Activated CD8-positive, alpha-beta memory T cell treated with anti-CD3 and anti-CD28 coated beads, Interleukin-2, amount 50 U/mL, for 48 hours (primary cell): Measurements from ENCODE around the gene CRIM1.

ENCODE experiments used
- DNase-seq: peaks from one replicate; pipeline ENCODE4 v3.0.0-alpha.2; 2020

The CRIM1 gene

DNA sequence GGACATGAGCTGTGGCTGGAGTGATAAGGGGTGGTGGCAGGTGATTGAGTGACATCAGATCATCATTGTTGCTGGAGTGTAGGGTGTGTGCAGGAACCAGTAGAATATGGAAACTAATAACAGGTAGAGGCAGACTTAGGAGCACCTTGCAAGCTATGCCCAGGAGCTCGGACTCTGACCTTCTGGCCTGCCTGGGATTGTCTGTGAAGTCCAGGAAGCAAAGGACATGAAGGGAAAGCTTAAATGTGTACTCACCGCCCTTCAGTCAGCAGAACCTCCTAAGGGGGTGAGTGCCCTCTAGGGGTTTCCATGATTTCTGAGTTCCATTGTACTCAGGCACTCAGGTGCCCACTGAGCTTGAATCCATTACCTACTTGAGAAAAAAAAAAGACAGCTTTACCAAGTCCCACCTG, 104.2 kb downstream of the CRIM1 start:
- no peak for DNase-seq

DNA sequence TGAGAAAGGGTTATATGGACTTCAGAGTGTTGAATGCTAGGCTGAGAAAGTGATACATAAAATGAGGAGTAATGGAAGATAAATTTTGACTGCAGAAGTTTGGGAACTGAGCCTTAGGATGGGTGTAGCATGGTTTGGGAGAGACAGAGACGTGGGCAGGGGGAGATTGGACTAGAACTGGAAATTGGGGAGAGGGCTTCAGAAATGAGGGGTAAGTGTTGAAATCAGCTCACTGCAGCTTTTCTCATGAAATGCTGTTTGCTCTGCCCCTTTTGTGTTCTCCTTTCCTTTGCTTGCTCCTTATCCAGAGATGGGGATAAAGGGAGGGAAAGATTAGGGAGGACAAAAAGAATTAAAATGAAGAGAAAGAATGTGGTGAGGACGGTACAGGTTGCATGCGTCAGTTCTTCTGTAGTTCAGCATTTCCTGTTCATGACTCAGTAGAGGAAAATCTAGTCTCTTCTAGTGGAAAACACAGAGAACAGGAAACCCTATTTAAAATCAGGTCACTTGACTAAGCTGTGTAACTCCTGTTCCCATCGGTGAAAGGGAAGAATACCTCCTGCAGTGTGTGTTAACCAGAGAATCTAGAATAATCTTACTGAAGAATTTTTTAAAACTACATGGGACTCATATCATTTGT, 105.6 kb downstream of the CRIM1 start:
- DNase-seq: no peak

DNA sequence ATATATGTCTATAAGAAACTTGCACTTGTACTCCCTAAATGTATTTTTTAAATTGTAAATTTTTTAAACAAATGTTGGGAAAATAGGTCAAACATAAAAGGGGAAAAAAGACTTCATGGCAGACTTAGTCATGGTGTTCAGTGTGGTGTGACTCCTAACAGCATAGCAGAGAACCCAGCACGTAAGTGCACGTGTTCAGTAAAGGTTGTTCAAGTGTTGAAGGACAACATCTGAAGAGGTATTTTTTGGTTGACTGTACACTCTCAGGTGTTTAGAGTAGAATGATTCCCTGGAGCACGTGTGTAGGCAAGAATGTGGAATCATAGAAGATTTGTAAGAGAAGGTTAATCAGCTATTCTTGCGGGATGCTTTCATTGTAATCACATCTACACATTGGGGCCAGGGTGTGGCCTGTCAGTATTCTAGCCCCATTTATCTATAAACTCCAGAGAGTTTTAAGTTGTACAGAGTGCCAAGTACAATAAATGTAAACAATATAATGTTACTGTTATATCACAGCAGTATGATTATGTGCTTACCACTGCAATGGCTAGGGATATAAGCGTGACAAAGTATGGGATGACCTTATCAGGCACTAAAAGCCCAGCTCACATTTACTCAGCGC, 106.8 kb downstream of the CRIM1 start:
- DNase-seq: no peak

DNA sequence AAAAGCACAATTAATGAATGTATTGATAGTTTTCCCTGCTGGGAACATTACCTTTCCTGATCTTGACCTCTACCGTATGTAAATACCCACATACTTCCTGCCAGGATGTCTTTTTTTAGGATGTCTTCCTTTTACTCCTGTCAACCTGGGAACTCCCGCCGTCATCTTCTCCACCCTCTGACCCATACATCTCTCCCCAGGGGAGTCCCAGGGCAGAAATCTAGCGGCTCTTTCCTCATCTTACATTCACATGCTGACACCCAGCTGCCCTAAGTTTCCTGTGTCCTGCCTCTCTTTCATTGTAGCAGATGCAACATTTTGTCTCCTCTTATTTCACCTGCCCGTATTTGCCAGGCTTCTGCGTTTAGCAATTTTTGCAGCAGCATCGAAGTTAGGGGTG, 107.8 kb downstream of the CRIM1 start:
- no peak for DNase-seq

DNA sequence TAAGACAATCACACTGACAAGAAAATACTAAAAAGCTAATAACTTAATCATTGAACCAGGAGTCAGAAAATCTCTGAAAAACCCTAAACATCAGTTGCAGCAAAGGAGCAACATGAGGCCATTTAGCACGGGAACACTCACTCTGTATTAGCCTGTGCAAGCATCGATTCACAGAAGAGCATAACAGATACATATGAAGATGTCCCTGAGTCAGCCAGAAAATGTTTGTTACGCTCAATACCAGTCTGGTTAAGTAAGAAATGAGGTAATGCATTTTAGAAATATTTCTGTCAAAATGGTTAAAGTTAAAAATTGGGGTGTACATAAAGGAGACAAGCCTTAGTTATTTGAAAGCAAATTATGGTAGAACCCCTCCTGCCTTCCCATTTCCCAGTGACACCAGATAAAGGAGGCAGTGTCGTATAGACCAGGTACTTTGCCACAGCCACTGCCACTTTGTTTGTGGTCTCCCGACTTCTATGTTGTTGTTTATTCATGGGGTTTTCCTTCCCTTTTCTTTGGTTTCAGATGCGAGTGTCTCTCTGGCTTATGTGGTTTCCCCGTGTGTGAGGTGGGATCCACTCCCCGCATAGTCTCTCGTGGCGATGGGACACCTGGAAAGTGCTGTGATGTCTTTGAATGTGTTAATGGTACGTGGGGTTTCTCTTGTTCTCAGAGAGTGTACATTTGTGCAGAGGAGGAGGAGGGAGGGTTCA, 108.6 kb downstream of the CRIM1 start:
- DNase-seq: no peak

DNA sequence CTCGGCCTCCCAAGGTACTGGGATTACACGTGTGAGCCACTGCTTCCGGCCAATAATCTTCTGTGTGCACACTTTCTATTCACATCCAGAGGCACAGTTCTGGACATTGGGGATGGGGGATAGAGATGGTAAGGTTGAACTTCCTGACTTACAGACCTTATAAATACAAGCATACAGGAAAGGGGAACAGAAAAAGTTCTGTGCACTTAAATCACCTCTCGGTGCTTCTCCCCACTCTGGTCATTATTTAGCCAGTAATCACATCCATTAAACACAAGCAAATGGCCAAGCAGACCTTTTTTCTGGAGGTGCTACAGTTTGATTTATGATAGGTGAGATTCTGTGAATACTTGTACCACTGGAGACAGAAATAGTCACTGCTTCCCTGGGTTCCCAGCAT, 110.6 kb downstream of the CRIM1 start:
- no peak for DNase-seq

DNA sequence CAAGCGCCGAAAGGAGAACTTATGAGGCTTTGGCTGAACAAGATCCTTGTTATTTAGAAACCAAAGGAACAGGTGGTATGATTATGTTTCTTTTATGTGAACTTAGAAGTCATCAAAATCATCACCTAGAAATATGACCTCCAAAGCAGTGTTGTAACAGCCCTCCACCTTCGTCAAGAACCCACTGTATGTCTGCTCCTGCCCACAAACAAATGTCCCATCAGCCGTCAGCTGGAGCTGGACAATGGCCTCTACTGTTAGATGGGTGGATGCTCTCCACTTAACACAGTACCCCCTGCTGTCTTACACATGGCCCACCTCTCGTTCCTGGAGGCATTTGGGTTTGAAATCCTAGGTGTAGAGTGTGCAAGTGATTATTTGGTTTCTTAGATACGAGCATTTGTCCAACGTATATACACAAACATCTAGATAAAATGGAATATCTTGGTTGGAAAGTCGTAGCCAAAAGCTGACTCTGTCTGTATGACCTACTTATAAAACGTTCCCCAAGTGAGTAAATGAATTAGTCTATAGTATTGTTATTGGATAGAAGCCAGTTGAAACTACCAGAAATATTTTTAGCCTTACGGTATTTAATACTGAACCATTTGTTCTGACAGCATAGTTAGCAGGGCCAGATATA, 113.0 kb downstream of the CRIM1 start:
- no peak for DNase-seq

DNA sequence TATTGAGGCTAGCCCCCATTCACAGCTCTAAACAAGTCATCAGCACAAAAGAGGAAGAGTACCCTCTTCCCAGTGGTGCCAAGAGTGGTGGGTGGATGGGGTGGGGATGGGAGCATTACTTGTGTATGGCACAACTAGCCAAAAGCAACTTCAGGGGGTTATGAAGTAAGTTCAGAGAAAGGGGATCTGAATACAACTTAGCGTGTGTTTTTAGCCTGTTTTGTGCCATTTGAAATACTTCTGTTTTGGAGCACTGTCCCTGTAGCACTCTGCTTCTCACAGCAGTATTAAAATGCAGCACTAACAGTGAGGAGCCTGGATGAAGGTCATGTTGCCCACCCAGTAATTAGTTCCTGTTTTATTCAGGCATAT, 113.5 kb downstream of the CRIM1 start:
- DNase-seq: no peak

DNA sequence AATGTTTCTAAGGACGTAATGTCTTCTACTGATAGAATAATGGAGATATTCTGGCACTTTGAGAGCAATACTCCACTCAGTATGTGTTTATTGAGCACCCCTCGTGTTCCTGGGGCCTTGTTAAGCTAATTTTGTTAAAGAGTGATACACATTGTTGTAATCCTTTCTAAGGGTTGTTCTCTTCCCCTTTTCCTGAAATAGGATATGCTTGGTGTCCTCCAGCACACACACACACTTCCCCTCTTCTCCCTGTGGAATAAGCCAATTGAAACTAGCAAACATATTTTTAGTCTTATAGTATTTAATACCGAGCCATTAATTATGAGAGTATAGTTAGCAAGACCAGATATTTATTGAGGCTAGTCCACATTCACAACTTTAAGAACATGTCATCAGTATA, 114.1 kb downstream of the CRIM1 start:
- DNase-seq: no peak

DNA sequence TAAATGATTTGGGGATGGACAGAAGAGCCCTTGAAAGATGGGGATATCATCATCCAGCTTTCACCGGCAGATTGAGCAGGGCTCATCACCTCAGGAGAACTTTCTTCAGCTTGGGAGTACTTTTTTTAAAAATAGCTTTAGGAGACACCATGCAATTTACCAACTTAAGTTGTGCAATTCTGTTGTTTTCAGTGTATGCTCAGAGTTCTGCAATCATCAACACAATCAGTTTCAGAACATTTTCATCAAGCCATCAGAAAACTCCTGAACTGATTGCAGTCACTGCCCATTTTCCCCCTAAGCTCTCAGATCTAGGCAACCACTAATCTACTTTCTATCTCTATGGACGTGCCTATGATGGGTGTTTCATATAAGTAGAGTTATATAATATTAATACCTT, 117.7 kb downstream of the CRIM1 start:
- DNase-seq: no peak

DNA sequence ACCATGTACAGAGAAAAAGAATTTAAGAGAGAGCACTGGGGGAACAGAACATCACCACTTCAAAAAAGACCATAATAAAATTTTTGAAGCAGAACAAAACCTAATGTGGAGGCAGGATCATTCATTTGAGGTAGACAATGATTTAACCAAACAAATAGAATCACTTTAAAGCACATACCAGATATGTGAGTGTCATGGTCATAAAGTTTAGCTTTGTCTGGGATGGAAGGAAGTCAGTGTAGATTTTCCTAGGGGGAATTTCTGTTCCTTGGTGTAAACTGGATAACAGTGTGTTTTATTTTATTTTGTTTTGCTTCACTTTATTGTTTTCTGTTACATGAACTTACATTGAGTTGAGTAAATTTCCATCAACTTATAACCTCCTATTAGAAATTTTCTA, 120.8 kb downstream of the CRIM1 start:
- DNase-seq: no peak

DNA sequence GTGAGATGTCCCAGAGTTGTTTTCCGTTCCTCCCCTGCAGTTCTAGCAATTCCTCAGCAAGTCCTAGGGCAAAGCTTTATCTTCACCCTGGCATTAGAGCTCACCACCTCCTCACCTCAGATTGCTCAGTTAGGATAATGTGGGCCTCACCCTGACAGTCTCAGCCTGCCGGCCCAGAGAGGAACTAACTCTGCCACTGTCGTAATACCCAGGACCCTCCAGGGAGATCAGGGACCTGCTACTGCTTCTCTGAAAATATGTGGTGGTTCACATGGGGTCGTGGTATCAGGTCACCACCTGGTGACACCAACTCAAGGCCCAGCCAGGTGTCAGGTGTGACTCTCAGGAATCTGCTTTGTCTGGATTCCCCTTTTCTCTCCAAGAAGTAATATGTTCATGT, 121.7 kb downstream of the CRIM1 start:
- DNase-seq: no peak

DNA sequence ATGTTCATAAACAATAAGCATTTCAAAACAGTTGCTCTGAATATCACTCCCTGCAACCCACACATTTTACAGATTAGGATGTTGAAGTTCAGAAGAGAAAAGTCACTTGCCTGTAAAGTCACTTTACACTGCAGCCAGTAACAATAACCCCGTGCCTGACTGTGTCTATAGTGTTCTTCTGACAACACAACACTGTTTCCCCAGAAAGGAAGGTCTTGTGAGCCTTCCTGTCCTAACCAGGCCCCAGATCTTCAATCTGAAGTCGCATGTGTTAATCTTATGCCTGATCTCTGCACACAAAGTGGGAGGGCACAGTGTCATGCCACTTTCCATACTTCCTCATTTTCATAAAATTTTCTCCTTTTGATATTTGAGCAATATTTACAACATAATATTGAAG, 122.2 kb downstream of the CRIM1 start:
- no peak for DNase-seq

DNA sequence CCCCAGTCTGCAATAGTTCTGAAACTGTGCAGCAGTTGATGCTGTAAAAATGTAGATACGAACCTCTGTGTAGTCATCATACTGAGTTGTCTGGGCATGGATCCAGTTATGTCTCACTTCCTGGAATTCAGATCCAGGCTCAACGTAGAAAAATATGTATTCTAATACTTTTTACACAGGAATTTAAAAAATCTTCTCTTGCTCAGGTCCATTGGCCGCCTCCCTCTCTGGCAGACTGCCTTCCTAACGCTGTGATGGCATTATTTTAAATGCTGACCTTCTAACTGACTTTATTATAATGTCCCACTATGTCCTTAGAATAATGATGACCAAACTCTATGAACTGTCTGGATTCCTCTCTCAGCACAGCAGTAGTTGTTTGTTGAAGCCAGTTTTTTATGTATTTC, 122.8 kb downstream of the CRIM1 start:
- DNase-seq: no peak

DNA sequence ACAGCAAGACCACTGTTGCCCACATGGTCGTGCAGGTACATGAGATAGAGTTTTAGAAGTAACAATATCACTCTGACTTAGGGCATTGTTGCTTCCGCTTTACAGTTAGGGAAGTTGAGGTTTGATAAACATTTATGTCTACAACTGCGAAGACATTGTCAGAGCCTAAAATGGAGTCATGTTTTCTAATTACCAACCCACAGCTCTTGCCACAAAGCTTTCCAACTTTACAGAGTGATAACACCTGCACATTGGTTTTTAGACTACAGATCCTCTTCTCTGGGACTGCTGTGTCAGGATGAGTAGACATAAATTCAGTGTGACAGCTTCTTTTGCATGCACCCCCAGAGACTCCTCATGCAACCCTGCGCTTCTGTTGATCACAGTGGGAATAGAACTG, 123.4 kb downstream of the CRIM1 start:
- DNase-seq: no peak

DNA sequence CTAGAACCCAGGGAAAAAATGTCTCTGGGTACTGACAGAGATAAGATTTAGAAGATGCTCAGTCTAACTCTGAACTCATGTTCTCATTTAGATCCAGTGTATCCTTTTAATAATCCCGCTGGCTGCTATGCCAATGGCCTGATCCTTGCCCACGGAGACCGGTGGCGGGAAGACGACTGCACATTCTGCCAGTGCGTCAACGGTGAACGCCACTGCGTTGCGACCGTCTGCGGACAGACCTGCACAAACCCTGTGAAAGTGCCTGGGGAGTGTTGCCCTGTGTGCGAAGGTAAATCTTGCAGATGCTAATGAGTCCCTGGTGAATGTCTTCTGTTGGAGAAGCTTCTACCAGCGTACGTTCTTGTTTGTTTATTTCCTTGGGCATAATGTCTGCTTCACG, 123.8 kb downstream of the CRIM1 start:
- DNase-seq: no peak

DNA sequence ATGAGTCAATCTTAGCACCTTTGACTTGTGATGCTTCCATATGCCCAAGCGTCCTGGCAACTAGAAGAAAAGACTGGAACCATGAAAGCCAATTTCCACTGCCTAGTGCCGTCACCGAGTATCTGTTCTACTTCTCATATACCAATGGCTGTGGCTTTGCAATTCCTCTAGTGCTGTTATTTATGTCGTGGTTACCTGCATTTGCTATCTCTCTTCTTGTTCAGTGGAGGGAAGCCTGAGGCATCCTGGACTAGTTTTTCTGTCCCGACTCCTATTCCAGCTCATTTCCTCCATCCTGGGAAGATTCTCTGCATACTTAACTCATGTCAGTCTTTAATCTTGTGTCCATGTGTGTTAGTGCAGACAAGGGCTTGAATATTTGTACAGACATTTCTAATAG, 124.5 kb downstream of the CRIM1 start:
- no peak for DNase-seq

DNA sequence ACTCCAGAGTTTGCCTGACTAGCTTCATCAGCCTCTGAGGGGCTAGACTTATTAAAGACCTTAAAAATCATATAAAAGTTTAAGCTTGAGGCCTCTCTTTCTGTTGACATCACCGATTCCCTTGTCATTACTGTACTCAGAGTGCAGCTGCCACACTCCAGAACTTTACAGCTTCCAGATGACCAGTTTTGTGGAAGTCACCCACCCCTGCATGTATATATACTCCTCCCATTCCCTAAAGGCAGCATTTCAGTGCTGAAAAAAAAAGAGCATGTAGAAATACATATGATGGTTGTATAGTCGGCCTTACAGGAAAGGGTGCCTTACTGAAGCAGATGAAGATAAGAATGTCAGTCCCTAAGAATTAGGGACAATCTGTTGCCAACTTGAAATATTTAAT, 125.1 kb downstream of the CRIM1 start:
- no peak for DNase-seq

DNA sequence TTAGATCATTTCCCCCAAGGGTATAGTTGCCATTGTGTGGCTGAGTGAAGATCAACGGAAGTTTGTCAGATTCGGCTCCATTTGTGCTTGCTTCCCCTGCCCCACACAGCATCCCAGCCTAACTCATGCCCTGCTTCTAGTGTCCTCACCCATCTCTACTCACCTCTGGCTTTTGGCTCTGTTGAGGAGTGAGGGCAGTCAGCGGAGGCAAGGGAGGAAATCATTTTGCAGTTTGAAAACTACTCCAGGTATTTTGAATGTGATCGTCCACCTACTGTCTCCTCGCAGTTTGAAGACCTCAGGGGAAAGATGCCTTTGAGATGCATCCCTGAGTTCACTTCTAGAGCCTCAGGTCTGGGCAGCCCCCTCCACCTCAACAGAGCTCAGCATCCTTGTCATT, 126.1 kb downstream of the CRIM1 start:
- no peak for DNase-seq

DNA sequence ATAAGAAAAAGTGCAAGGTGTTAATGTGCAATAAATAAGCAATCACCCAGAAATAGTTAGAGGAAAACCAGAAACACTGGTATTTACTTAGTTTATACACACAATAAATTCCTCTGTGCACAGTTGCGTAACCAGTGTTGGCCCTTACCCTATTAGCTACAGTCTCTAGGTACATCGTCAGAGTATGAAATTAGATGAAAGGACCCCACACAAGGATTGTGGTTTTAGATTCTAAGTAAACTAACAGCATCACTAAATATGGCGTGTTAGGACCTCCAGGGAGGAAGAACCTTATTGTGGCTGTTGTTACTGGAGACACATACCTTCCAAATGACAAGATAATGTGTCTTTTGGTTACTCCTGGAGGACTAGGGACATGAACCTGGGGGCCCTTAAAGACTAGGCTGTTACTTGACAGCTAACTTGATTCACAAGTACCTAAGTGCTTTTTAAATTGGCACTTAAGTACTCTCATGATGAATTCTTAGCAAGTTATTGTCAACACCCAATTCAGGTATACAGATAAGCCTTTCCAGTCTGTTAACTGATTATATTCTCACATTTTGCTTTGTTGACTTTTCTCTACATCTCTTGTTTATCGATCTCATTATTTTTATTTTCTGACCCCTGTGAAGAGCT, 127.1 kb downstream of the CRIM1 start:
- DNase-seq: no peak

DNA sequence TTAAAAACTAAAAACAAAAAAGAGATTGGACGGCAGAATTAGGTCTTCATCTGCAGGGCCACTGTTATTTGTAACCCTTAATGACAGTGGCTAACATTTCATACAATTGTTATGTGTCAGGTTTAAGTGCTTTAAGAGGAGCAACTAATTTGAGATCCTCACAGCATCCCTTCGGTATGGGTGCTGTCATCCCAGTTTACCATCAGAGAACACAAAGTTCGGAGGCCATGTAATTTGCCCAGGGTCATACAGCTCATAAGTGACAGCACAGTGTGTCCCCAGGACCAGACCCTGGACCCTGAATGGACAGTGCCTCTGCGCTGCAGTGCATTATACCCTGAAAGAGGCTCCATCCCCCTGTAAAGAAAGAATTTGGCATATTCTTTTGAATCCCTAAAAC, 127.7 kb downstream of the CRIM1 start:
- no peak for DNase-seq

DNA sequence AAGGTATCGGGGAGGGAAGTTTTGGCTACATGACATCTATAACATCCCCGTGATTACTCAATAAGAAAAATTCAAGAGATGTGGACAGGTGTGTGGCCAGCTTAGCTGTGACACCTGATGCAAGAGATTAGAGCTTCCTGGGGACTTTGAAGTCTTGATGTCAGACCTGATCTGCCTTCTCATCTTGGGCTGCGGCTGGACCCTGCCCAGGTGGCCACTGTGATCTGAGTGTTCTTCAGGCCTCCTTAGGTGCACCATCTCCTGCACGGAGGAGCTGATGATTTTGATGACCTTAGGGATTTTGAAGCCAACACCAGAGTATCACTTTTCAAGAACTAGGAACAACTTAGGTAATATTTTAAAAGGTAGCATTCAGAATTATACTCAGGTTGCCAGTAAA, 128.9 kb downstream of the CRIM1 start:
- DNase-seq: no peak

DNA sequence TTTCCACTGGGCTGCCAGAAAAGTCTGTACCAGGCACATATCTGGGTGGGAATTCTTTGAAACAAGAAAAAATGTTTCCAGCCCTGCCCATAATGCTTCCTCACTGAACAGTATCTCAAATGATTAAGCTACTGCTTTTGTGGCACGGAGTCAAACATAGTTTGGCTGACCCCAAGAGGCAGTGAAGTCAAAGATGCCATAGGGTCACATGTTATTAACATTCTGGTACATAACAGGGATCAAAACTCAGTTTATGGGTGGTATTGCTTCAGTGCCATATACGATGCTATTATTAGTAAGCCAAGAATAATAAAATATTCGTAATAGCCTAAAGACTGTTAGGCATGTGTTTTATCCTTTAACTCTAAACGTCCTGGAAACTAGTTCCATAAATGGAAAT, 129.9 kb downstream of the CRIM1 start:
- DNase-seq: no peak
